ENCODE results near the gene DYNC2H1. TPM values are rescaled to one million over a fixed set of nuclear protein-coding genes. Genes with fewer than 3 reads are reported as not detected.

Gene DYNC2H1
- total and polyA plus RNA-seq, 4 donors, result 0.77 to 3.3 (median 2.1) TPM

GRCh38 chr11:103110391-103110790 lies 1.2 kb downstream of the DYNC2H1 start:
- no peak overlapping the region for H3K27ac ChIP-seq (ENCODE audit: low read depth in 1 of 2, low read length in 2 of 2)
- TF ChIP-seq FOXA2 (IDR thresholded peaks at IDR 0.05) (no peak), EGR1 (IDR thresholded peaks at IDR 0.05; ENCODE audit: low read depth in 2 of 2) (no peak), FOXA1 (IDR thresholded peaks at IDR 0.05) (no peak), RAD21 (IDR thresholded peaks at IDR 0.05) (no peak), GABPA (IDR thresholded peaks at IDR 0.05 in 1 of 2, conservative IDR thresholded peaks at IDR 0.05 in 1 of 2) (no peak), SP1 (IDR thresholded peaks at IDR 0.05) (no peak), RXRA (IDR thresholded peaks at IDR 0.05) (no peak), TAF1 (conservative IDR thresholded peaks at IDR 0.05) (no peak), CTCF (IDR thresholded peaks at IDR 0.05; ENCODE audit: low read depth, low read length, missing input control) (no peak), HNF4G (IDR thresholded peaks at IDR 0.05) (no peak), YY1 (IDR thresholded peaks at IDR 0.05) (no peak), NR2F2 (IDR thresholded peaks at IDR 0.05) (no peak), ATF3 (IDR thresholded peaks at IDR 0.05) (no peak), REST (IDR thresholded peaks at IDR 0.05) (no peak)
- TF ChIP-seq, protein P1, sequence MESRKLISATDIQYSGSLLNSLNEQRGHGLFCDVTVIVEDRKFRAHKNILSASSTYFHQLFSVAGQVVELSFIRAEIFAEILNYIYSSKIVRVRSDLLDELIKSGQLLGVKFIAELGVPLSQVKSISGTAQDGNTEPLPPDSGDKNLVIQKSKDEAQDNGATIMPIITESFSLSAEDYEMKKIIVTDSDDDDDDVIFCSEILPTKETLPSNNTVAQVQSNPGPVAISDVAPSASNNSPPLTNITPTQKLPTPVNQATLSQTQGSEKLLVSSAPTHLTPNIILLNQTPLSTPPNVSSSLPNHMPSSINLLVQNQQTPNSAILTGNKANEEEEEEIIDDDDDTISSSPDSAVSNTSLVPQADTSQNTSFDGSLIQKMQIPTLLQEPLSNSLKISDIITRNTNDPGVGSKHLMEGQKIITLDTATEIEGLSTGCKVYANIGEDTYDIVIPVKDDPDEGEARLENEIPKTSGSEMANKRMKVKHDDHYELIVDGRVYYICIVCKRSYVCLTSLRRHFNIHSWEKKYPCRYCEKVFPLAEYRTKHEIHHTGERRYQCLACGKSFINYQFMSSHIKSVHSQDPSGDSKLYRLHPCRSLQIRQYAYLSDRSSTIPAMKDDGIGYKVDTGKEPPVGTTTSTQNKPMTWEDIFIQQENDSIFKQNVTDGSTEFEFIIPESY (IDR thresholded peaks at IDR 0.05), result no peak
- TF ChIP-seq, protein P2, sequence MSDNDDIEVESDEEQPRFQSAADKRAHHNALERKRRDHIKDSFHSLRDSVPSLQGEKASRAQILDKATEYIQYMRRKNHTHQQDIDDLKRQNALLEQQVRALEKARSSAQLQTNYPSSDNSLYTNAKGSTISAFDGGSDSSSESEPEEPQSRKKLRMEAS (IDR thresholded peaks at IDR 0.05), result no peak
- H3K4me3 ChIP-seq (ENCODE audit: low read depth in 1 of 3, low read length in 3 of 3), result no peak overlapping the region
- H3K27me3 ChIP-seq (ENCODE audit: control insufficient read depth in 4 of 4, insufficient read depth in 4 of 4, low read length in 3 of 4), result no peaks in the 10 kb centered on the region
- no peak for DNase-seq (ENCODE audit: low spot score)
- H3K4me1 ChIP-seq (ENCODE audit: control insufficient read depth in 4 of 4, insufficient read depth in 4 of 4, low read length in 3 of 4), result peaks cover 0 to 13% (median 5%) of the 10 kb centered on the region in 4 donors
- no peak overlapping the region for H3K9ac ChIP-seq (ENCODE audit: low read depth in 1 of 2, low read length in 2 of 2)
- H3K9me3 ChIP-seq (ENCODE audit: control insufficient read depth in 4 of 4, low read length in 3 of 4), result peaks cover 0 to 5% (median 0%) of the 10 kb centered on the region in 4 donors
- no peaks in the 10 kb centered on the region for H3K36me3 ChIP-seq (ENCODE audit: control insufficient read depth in 4 of 4, insufficient read depth in 3 of 4, low read depth in 1 of 4, low read length in 3 of 4)

- no peaks in the 10 kb centered on the region for H3K27me3 ChIP-seq (ENCODE audit: control insufficient read depth in 4 of 4, insufficient read depth in 4 of 4, low read length in 3 of 4)
- H3K36me3 ChIP-seq (ENCODE audit: control insufficient read depth in 4 of 4, insufficient read depth in 3 of 4, low read depth in 1 of 4, low read length in 3 of 4), result no peaks in the 10 kb centered on the region
- no peak overlapping the region for H3K4me3 ChIP-seq (ENCODE audit: low read depth in 1 of 3, low read length in 3 of 3)
- H3K4me1 ChIP-seq (ENCODE audit: control insufficient read depth in 4 of 4, insufficient read depth in 4 of 4, low read length in 3 of 4), result peaks cover 0 to 13% (median 5%) of the 10 kb centered on the region in 4 donors
- H3K9ac ChIP-seq (ENCODE audit: low read depth in 1 of 2, low read length in 2 of 2), result no peak overlapping the region
- peaks cover 0 to 5% (median 0%) of the 10 kb centered on the region in 4 donors for H3K9me3 ChIP-seq (ENCODE audit: control insufficient read depth in 4 of 4, low read length in 3 of 4)
- DNase-seq (ENCODE audit: low spot score), result no peak
- WGBS, result 93% methylated on average over 5 of the region's 5 CpGs
- H3K27ac ChIP-seq (ENCODE audit: low read depth in 1 of 2, low read length in 2 of 2), result no peak overlapping the region
- no peak for TF ChIP-seq TAF1 (conservative IDR thresholded peaks at IDR 0.05)
- no peak for TF ChIP-seq YY1 (IDR thresholded peaks at IDR 0.05)
- TF ChIP-seq GABPA (IDR thresholded peaks at IDR 0.05 in 1 of 2, conservative IDR thresholded peaks at IDR 0.05 in 1 of 2), result no peak
- TF ChIP-seq CTCF (IDR thresholded peaks at IDR 0.05; ENCODE audit: low read depth, low read length, missing input control), result no peak
- no peak for TF ChIP-seq NR2F2 (IDR thresholded peaks at IDR 0.05)
- no peak for TF ChIP-seq EGR1 (IDR thresholded peaks at IDR 0.05; ENCODE audit: low read depth in 2 of 2)
- no peak for TF ChIP-seq REST (IDR thresholded peaks at IDR 0.05)
These were observed 2.2 kb downstream of the DYNC2H1 start for GRCh38 chr11:103111400-103111799.

All from liver (tissue), 9 donors.